Activated CD4-positive, alpha-beta T cell treated with anti-CD3 and anti-CD28 coated beads, Interleukin-2, amount 50 U/mL, for 24 hours (primary cell): ENCODE data around the gene CNKSR3.

Experiments used
- DNase-seq, 2 donors: peaks; one replicate each; pipeline ENCODE4 v3.0.0-alpha.2; 2020; ENCODE audit warnings: low read depth in 1 of 2, low spot score in 1 of 2

The CNKSR3 gene

GRCh38 chr6:154503658-154504057 lies 6.8 kb downstream of the CNKSR3 start:
- DNase-seq: no peak

GRCh38 chr6:154502553-154502952 lies 7.9 kb downstream of the CNKSR3 start:
- DNase-seq: no peak

- DNase-seq: no peak
Measured at GRCh38 chr6:154501578-154501868, 9.0 kb downstream of the CNKSR3 start.

- DNase-seq: no peak
Measured at GRCh38 chr6:154500769-154501577, 9.5 kb downstream of the CNKSR3 start.

- no peak for DNase-seq
Measured at GRCh38 chr6:154499855-154500589, 10.5 kb downstream of the CNKSR3 start.

- no peak for DNase-seq
Measured at GRCh38 chr6:154498340-154498934, 12.0 kb downstream of the CNKSR3 start.

- no peak for DNase-seq
Measured at GRCh38 chr6:154496793-154497517, 13.5 kb downstream of the CNKSR3 start.

GRCh38 chr6:154496186-154496585 lies 14.3 kb downstream of the CNKSR3 start:
- DNase-seq: no peak

GRCh38 chr6:154494592-154495311 lies 15.7 kb downstream of the CNKSR3 start:
- no peak for DNase-seq

- DNase-seq: no peak
Measured at GRCh38 chr6:154491567-154492470, 18.7 kb downstream of the CNKSR3 start.

GRCh38 chr6:154489822-154490221 lies 20.7 kb downstream of the CNKSR3 start:
- DNase-seq: no peak

- no peak for DNase-seq
Measured at GRCh38 chr6:154488802-154489437, 21.6 kb downstream of the CNKSR3 start.

GRCh38 chr6:154488248-154488593 lies 22.3 kb downstream of the CNKSR3 start:
- DNase-seq: no peak

GRCh38 chr6:154487367-154488247 lies 22.9 kb downstream of the CNKSR3 start:
- DNase-seq: no peak

GRCh38 chr6:154485815-154486214 lies 24.7 kb downstream of the CNKSR3 start:
- DNase-seq: no peak

- DNase-seq: no peak
Measured at GRCh38 chr6:154484942-154485341, 25.5 kb downstream of the CNKSR3 start.

GRCh38 chr6:154482858-154483257 lies 27.6 kb downstream of the CNKSR3 start:
- no peak for DNase-seq

- DNase-seq: no peak
Measured at GRCh38 chr6:154481521-154482013, 28.9 kb downstream of the CNKSR3 start.
